GM21526 (cell line): Measurements from ENCODE around the gene A2ML1.
A peak's percentile ranks its signal among the peaks of the same experiment; 100 is the strongest.
"Not testable (repeated sequence)": the region's sequence is repeated elsewhere in the genome, so short reads cannot be mapped to it uniquely, and the experiment has no call there.

ENCODE experiments used
- ATAC-seq: cut with Tn5 transposase; IDR thresholded peaks from one replicate; pipeline ENCODE4 v1.9.1; 2021; ENCODE audit warnings: moderate library complexity; ENCODE audit not compliant: unreplicated experiment, low FRiP score

Gene A2ML1

GRCh38 chr12:8847435-8847834 is 25.0 kb downstream of the A2ML1 start:
- no peak for ATAC-seq

DNA sequence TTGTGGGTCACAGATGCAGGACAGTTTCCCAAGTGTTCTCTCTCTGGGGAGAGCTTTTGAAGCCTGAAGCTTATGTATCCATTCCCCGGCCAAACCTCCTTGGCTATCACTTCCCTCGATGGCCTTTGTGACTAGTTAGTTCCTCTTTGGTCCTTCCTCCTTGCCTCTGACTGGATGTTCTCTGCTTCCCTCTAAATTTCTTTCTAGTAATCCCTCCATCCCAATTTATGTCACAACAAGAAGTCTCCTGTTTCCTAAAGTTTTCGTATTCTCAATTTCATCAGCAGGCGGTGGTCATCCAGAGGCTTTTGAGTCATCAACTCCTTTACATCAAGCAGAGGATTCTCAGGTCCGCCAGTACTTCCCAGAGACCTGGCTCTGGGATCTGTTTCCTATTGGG is 27.5 kb downstream of the A2ML1 start:
- no peak for ATAC-seq

DNA sequence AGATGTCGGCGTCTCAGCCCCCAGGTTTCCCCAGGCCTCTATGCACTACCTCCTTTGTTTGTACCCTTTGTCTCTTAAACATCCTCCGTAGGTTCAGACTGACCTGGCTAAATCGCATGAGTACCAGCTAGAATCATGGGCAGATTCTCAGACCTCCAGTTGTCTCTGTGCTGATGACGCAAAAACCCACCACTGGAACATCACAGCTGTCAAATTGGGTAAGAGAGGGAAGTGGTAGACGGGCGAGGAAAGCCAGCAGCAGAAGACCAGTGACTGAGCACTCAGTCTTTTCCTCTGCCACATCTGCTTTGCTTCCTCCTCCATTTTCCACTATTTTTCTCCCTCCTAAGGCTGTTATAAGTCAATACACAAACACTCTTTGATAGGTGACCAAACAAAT is 29.7 kb downstream of the A2ML1 start:
- no peak for ATAC-seq

- no peak for ATAC-seq
Observed at GRCh38 chr12:8855891-8856290, 33.5 kb downstream of the A2ML1 start.

GRCh38 chr12:8859448-8859847 is 37.0 kb downstream of the A2ML1 start:
- ATAC-seq: not testable (repeated sequence)

DNA sequence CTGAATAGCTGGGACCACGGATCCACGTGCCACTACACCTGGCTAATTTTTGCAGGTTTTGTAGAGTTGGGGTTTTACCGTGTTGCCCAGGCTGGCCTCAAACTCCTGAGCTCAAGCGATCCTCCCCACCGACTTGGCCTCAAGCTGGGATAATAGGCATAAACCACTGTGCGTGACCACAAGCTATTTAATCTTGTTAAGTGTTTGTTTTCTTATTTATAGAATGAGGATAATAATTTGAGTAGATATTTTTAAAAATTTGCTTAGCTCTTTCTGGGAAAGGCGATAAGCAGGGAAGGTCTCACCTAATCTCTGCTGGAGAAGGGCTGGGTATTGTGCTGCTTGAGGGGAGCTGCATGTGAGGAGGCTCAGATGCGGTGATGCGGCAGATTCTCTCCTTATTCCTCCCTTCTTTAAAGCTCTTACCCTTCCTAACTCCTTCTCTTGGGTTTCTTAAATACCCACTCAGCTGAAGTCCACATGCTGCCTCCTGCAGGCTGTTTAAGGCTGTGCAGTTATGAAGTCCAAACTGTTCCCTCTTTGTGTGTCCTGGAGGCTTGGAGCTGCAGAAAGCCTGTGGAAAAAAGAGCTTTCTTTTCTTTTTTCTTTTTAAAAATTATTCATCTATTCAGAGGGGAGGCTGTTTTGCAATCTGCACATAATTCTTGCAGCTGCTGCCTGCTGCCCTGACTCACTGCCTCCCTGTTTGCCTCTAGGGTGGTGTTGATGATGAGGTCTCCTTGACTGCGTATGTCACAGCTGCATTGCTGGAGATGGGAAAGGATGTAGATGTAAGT is 37.9 kb downstream of the A2ML1 start:
- no peak for ATAC-seq

DNA sequence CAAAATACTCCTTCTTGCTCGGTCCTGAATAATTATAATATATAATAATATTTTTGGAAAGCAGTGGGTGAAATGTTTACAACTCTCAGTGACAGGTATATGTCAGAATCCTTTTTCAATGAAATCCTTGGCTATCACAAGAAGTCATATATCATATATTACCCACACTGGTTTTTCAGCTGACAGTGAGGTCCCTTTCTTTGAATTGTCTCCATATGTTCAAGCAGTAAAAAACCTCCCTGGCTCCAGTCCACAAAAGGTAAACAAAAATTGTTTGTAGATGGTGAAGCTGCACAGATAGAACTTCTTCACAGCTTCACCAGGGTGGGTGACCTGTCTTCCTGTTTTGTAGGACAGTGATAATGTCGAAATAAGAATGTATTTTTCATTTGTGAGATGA is 44.0 kb downstream of the A2ML1 start:
- ATAC-seq: no peak

DNA sequence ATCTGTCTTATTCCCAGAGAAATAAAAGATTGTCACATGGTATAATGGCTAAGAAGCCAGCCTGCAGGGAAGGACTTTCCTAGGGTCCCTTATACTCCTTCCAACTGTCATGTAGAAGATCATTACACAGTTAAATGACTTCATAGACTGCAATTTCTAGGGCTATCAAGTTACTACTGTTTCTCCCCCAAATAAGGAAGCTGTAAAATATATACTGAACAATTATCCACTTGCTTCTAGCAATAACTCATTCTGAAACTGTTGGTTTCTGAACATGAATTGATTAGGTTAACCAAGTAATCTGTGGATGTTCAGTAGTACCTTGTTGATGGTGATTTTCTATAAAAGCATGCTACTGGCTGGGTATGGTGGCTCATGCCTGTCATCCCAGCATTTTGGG is 44.6 kb downstream of the A2ML1 start:
- no peak for ATAC-seq

DNA sequence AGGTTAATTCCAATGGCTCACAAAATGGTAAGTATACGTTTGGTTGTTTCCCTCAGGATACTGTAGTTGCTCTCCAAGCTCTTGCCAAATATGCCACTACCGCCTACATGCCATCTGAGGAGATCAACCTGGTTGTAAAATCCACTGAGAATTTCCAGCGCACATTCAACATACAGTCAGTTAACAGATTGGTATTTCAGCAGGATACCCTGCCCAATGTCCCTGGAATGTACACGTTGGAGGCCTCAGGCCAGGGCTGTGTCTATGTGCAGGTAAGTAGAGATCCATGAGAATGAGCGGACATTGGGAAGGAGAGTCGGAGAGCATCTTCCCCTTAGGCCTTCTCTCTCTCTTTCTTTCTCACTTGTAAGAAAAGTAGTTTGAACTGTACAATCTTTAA is 45.4 kb downstream of the A2ML1 start:
- no peak for ATAC-seq

GRCh38 chr12:8870586-8870985 is 48.2 kb downstream of the A2ML1 start:
- no peak for ATAC-seq

- no peak for ATAC-seq
Observed at GRCh38 chr12:8871068-8871467, 48.6 kb downstream of the A2ML1 start.

GRCh38 chr12:8876887-8877286 is 54.5 kb downstream of the A2ML1 start:
- ATAC-seq: no peak

- ATAC-seq: no peak
Observed at GRCh38 chr12:8886502-8887284, 64.3 kb downstream of the A2ML1 start.

GRCh38 chr12:8887285-8887715 is 64.9 kb downstream of the A2ML1 start:
- ATAC-seq: no peak

GRCh38 chr12:8890313-8891085 is 68.1 kb downstream of the A2ML1 start:
- peak; percentile 37 for ATAC-seq

DNA sequence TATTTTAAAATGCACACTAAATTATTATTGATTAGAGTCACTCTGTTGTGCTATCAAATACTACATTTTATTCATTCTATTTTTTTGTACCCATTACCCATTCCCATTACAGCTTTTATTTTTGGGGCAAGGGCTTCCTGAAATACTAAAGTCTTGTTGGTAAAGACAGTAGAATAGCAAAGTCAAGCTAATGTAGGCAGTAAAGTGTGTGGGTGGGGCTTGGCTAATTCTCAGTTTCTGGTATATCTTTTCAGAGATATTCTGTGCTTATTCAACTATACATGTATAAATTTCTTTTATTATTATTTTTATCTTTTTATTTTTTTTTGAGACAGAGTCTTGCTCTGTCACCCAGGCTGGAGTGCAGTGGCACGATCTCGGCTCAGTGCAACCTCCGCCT is 69.6 kb downstream of the A2ML1 start:
- no peak for ATAC-seq

DNA sequence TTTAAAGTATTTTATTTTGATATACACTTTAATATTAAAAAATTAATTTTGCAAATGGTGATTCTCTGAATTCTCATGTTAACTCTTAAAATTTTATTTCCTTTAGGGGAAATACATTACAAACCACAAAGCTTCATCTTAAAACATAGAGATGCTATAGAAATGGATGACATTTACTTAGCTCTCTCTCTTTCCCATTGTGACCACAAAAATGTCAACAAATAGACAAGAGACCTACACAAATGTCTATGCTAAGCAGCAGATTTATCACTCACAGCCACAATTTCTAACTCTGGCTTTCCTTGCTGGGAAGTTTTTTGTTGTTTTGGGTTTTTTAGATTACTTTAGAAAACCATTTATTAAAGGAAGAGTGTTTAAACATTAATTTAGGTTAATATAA is 72.0 kb downstream of the A2ML1 start:
- ATAC-seq: no peak

DNA sequence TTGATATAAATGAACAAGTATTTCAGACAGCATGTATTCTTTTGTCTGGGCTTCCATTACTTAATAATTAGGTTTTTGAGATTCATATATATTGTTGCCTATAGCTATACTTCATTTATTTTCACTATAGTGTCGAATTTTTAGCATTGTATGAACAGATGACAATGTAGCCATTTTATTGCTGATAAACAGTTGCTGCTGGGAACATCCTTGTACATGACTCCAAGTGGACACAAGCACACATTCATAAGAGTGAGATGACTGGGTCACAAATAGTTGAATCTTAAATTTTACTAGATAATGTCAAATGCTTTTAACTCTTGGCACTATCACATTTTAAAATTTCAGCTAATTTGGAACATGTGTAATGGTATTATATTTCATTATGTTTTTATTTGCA is 72.6 kb downstream of the A2ML1 start:
- no peak for ATAC-seq

DNA sequence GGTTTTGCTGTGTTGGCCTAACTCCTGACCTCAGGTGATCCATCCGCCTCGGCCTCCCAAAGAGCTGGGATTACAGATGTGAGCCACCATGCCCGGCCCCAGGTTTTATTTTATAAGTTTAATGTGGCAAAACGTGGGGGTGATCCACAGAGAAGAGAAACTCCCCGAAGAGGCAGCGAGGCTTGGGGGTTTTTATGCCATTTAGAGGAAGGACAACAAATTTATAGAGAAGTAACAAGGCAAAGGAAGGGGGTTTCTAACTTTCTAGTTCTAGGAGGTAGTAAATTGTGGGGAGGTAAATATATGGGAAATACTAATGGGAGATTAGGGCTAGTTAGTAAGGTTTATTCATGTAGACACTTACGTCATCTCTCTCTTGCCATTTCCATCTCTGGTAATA is 74.7 kb downstream of the A2ML1 start:
- ATAC-seq: no peak

DNA sequence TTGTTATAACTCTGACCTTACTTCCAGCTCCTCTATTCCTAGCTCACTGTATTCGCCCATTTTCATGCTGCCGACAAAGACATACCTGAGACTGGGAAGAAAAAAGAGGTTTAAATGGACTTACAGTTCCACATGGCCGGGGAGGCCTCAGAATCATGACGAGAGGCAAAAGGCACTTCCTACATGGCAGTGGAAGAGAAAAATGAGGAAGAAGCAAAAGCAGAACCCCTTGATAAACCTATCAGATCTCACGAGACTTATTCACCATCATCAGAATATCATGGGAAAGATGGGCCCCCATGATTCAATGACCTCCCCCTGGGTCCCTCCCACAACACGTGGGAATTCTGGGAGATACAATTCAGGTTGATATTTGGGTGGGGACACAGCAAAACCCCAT is 77.4 kb downstream of the A2ML1 start:
- no peak for ATAC-seq

DNA sequence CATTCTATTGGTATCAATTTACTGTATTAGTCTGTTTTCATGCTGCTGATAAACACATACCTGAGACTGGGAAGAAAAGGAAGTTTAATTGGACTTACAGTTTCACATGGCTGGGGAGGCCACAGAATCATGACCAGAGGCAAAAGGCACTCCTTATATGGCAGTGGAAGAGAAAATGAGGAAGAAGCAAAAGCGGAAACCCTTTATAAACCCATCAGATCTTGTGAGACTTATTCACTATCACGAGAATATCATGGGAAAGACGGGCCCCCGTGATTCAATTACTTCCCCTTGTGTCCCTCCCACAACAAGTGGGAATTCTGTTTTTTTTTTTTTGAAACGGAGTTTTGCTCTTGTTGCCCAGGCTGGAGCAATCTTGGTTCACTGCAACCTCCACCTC is 80.3 kb downstream of the A2ML1 start:
- not testable (repeated sequence) for ATAC-seq
